Measurements from ENCODE around the gene HIVEP2.

HIVEP2 gene

GRCh38 chr6:142945446-142946180 is 637 bp upstream of the HIVEP2 start:
- no peak for TF ChIP-seq CTCF (IDR thresholded peaks at IDR 0.05; ENCODE audit: insufficient read depth, low read depth, low read length, missing control alignments)
- H3K4me3 ChIP-seq (ENCODE audit: low read length) = peak overlapping the region; percentile 94
- peak; percentile 57 for DNase-seq (ENCODE audit: low read depth)

- peak; percentile 67 for DNase-seq (ENCODE audit: low read depth)
- no peak for TF ChIP-seq CTCF (IDR thresholded peaks at IDR 0.05; ENCODE audit: insufficient read depth, low read depth, low read length, missing control alignments)
- peak overlapping the region; percentile 94 for H3K4me3 ChIP-seq (ENCODE audit: low read length)
These were observed 590 bp downstream of the HIVEP2 start for GRCh38 chr6:142944124-142945048.

DNA sequence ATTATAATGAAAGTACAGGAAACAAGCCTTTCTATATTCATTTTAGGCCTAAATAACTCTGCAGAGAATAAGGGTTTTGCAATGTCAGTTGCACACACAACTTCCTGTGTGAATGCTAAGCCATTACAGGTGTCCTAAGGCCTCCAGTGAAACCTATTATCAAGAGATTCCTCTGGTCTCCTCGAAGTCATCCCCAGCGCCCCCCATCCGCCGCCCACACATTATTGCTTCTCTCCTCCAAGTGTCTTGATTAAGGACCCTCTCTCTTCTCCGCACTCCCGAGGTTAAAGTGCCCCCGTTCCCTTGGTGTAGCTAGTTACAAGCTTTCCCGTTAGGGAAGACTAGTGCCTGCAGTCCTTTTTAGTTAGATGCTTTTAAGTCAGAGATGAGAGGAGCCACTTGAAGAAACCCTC is 1.3 kb downstream of the HIVEP2 start:
- H3K4me3 ChIP-seq (ENCODE audit: low read length) = peak overlapping the region; percentile 94
- peak; percentile 47 for DNase-seq (ENCODE audit: low read depth)
- TF ChIP-seq CTCF (IDR thresholded peaks at IDR 0.05; ENCODE audit: insufficient read depth, low read depth, low read length, missing control alignments) = no peak

GRCh38 chr6:142942805-142943227 is 2.2 kb downstream of the HIVEP2 start:
- DNase-seq (ENCODE audit: low read depth) = peak; percentile 60
- peak; percentile 31 for TF ChIP-seq CTCF (IDR thresholded peaks at IDR 0.05; ENCODE audit: insufficient read depth, low read depth, low read length, missing control alignments)
- H3K4me3 ChIP-seq (ENCODE audit: low read length) = peak overlapping the region; percentile 94

- H3K4me3 ChIP-seq (ENCODE audit: low read length) = no peak overlapping the region
- no peak for DNase-seq (ENCODE audit: low read depth)
These were observed 2.7 kb downstream of the HIVEP2 start for GRCh38 chr6:142942238-142942637.

DNA sequence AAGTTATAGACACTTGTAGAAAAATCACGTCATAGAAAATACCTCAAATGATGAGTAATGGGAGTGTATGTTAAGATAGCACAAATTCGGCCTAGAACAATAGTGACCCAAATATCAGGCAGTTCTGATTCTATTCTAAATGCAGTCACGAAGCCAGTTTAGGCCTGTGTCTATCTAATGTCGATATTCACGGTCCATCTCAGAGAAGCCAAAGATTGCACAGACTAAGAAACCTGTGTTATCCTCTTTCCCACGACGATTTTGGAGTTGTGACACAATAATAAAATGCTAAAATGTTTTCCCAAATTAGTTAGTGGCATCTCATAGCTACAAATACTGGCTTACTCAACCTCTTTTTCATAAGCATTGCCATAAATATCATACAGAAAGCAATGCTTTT is 4.0 kb downstream of the HIVEP2 start:
- TF ChIP-seq CTCF (IDR thresholded peaks at IDR 0.05; ENCODE audit: insufficient read depth, low read depth, low read length, missing control alignments) = no peak
- H3K4me3 ChIP-seq (ENCODE audit: low read length) = no peak overlapping the region
- DNase-seq (ENCODE audit: low read depth) = no peak

More at GRCh38 chr6:142942238-142942637, 2.7 kb downstream of the HIVEP2 start:
- TF ChIP-seq CTCF (IDR thresholded peaks at IDR 0.05; ENCODE audit: insufficient read depth, low read depth, low read length, missing control alignments) = no peak
